OCI-LY3 (cell line): Measurements from ENCODE around the gene PPP1R9A.

Experiments
- H2AFZ ChIP-seq: fragments of 200-600, 300-600 bp; shearing (Covaris generic); 2 replicates; pipeline ENCODE4 v1.6.0; 2014; ENCODE audit warnings: antibody characterized with exemption, low read depth, low read length
- H3K27ac ChIP-seq: fragments of 200-600, 300-600 bp; sonication (generic); 2 replicates; pipeline ENCODE4 v1.5.1; 2014; ENCODE audit warnings: mild to moderate bottlenecking, low read length, moderate library complexity, mixed read lengths
- H3K27me3 ChIP-seq: fragments of 200-600, 300-600 bp; sonication (generic); 2 replicates; pipeline ENCODE4 v1.6.1; 2014; ENCODE audit warnings: low read depth, low read length, mixed read lengths
- H3K36me3 ChIP-seq: fragments of 200-600, 300-600 bp; sonication (generic); replicated peaks from 2 replicates; pipeline ENCODE3; 2014; ENCODE audit warnings: low read depth, low read length, mixed read lengths
- H3K4me1 ChIP-seq: fragments of 300-600, 200-600 bp; sonication (generic); 2 replicates; pipeline ENCODE4 v1.6.1; 2014; ENCODE audit warnings: low read length, mixed read lengths
- H3K4me2 ChIP-seq: fragments of 200-600, 300-600 bp; sonication (generic); 2 replicates; pipeline ENCODE4 v1.6.1; 2014; ENCODE audit warnings: low read length, mixed read lengths
- H3K4me3 ChIP-seq: fragments of 300-600, 200-600 bp; sonication (generic); 2 replicates; pipeline ENCODE4 v1.5.1; 2014; ENCODE audit warnings: antibody characterized with exemption, mild to moderate bottlenecking, low read length, moderate library complexity
- H3K79me2 ChIP-seq: fragments of 300-600, 200-600 bp; shearing (Covaris generic); 2 replicates; pipeline ENCODE4 v1.6.1; 2014; ENCODE audit warnings: mild to moderate bottlenecking, low read length, mixed read lengths
- H3K9ac ChIP-seq: fragments of 300-600, 200-600 bp; shearing (Covaris generic); 2 replicates; pipeline ENCODE4 v1.6.0; 2014; ENCODE audit warnings: mild to moderate bottlenecking, low read length, moderate library complexity
- H3K9me3 ChIP-seq: fragments of 200-600, 300-600 bp; shearing (Covaris generic); 2 replicates; pipeline ENCODE4 v1.6.1; 2014; ENCODE audit warnings: low read length, mixed read lengths; ENCODE audit not compliant: insufficient read depth
- H4K20me1 ChIP-seq: fragments of 200-600, 300-600 bp; sonication (generic); 2 replicates; pipeline ENCODE4 v1.6.1; 2016; ENCODE audit warnings: low read length, mixed read lengths; ENCODE audit not compliant: insufficient read depth
- CTCF ChIP-seq: fragments of 200-600, 300-600 bp; sonication (generic); IDR thresholded peaks from 2 replicates; pipeline ENCODE4 v1.5.1; 2014; ENCODE audit warnings: antibody characterized with exemption, low read length, low read depth
- EZH2phosphoT487 ChIP-seq: fragments of 200-600 bp; shearing (Covaris generic); IDR thresholded peaks from 2 replicates; pipeline ENCODE4 v1.6.1; 2018; ENCODE audit warnings: antibody characterized with exemption, mixed run types, low read depth

Gene PPP1R9A

GRCh38 chr7:95101422-95101821, 194.0 kb downstream of the PPP1R9A start:
- H3K27me3 ChIP-seq = no peaks in the 10 kb centered on the region
- H4K20me1 ChIP-seq = no peaks in the 10 kb centered on the region
- TF ChIP-seq EZH2phosphoT487 = no peak
- no peak for TF ChIP-seq CTCF
- no peaks in the 10 kb centered on the region for H3K36me3 ChIP-seq
- no peak overlapping the region for H3K4me2 ChIP-seq
- H3K9me3 ChIP-seq = no peaks in the 10 kb centered on the region
- H3K79me2 ChIP-seq = no peaks in the 10 kb centered on the region
- H2AFZ ChIP-seq = no peak overlapping the region
- no peak overlapping the region for H3K9ac ChIP-seq
- no peaks in the 10 kb centered on the region for H3K4me1 ChIP-seq
- H3K4me3 ChIP-seq = no peak overlapping the region
- H3K27ac ChIP-seq = no peak overlapping the region

- Histone ChIP-seq H3K36me3 (no peaks in the 10 kb centered on the region), H3K27me3 (no peaks in the 10 kb centered on the region), H4K20me1 (no peaks in the 10 kb centered on the region), H3K9ac (no peak overlapping the region), H3K4me1 (no peaks in the 10 kb centered on the region), H3K27ac (no peak overlapping the region), H3K4me3 (no peak overlapping the region), H3K79me2 (no peaks in the 10 kb centered on the region), H2AFZ (no peak overlapping the region), H3K9me3 (no peaks in the 10 kb centered on the region), H3K4me2 (no peak overlapping the region)
- TF ChIP-seq EZH2phosphoT487 = no peak
- TF ChIP-seq CTCF = no peak
Observed at GRCh38 chr7:95102662-95103061, 195.3 kb downstream of the PPP1R9A start.

- peaks cover 7% of the 10 kb centered on the region for H3K4me1 ChIP-seq
- no peak overlapping the region for H2AFZ ChIP-seq
- H3K4me3 ChIP-seq = no peak overlapping the region
- H3K9ac ChIP-seq = no peak overlapping the region
- H4K20me1 ChIP-seq = no peaks in the 10 kb centered on the region
- H3K79me2 ChIP-seq = no peaks in the 10 kb centered on the region
- H3K4me2 ChIP-seq = no peak overlapping the region
- H3K27me3 ChIP-seq = no peaks in the 10 kb centered on the region
- H3K36me3 ChIP-seq = no peaks in the 10 kb centered on the region
- H3K9me3 ChIP-seq = no peaks in the 10 kb centered on the region
- H3K27ac ChIP-seq = no peak overlapping the region
- no peak for TF ChIP-seq EZH2phosphoT487
- TF ChIP-seq CTCF = no peak
Observed at GRCh38 chr7:95104739-95105138, 197.3 kb downstream of the PPP1R9A start.

- no peak overlapping the region for H3K9ac ChIP-seq
- H3K27ac ChIP-seq = no peak overlapping the region
- H3K9me3 ChIP-seq = no peaks in the 10 kb centered on the region
- no peak overlapping the region for H3K4me3 ChIP-seq
- H2AFZ ChIP-seq = no peak overlapping the region
- H3K36me3 ChIP-seq = no peaks in the 10 kb centered on the region
- H3K27me3 ChIP-seq = no peaks in the 10 kb centered on the region
- TF ChIP-seq CTCF = no peak
- TF ChIP-seq EZH2phosphoT487 = no peak
- H4K20me1 ChIP-seq = no peaks in the 10 kb centered on the region
- H3K4me2 ChIP-seq = no peak overlapping the region
- no peaks in the 10 kb centered on the region for H3K79me2 ChIP-seq
- H3K4me1 ChIP-seq = peaks cover 7% of the 10 kb centered on the region
Observed at GRCh38 chr7:95105627-95106026, 198.2 kb downstream of the PPP1R9A start.
